ENCODE results near the gene CACNB2. TPM values are rescaled to one million over a fixed set of nuclear protein-coding genes. Genes with fewer than 3 reads are reported as not detected.

CACNB2 gene
- total and polyA plus RNA-seq, 10 of the 15 experiments (the other 5 are each of a cell fraction or from before 2014, with no cell fraction given): 0.62 to 8.1 (median 1.2) TPM

DNA sequence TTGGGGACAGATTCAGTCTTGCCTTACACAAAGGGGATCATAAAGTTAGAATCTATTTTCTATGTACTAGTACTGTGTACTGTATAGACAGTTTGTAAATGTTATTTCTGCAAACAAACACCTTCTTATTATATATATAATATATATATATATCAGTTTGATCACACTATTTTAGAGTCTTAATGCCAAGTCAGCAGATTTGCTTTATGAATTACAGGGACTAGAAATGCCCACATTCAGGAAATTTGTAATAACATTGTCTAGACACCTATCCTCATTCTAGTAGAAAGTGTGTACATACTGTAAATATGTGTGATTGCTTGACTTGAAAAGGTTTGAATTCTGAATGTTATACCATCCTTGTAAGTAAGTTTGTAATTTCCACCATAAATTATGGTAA is 400.0 kb downstream of the CACNB2 start:
- no peak overlapping the region for H3K27ac ChIP-seq (ENCODE audit: control insufficient read depth, insufficient read depth)
- H3K9me3 ChIP-seq (replicated peaks; ENCODE audit: control insufficient read depth, insufficient read depth, low read length): no peaks in the 10 kb centered on the region
- intact Hi-C loops (cut with micrococcal nuclease; ENCODE audit: unreplicated experiment): no loop called here
- ChIA-PET CTCF (no interaction called here), SMC1A (ENCODE audit: uncharacterized antibody, unreplicated experiment) (no interaction called here), RAD21 (ENCODE audit: unreplicated experiment) (no interaction called here), POLR2A (no interaction called here)
- no peak overlapping the region for H2AFZ ChIP-seq (ENCODE audit: control insufficient read depth, low read depth, low read length)
- H3K4me3 ChIP-seq: no peak overlapping the region
- no peaks in the 10 kb centered on the region for H4K20me1 ChIP-seq (ENCODE audit: control insufficient read depth, insufficient read depth)
- no peaks in the 10 kb centered on the region for H3K27me3 ChIP-seq (replicated peaks in 1 of 2; ENCODE audit: control insufficient read depth in 2 of 2, insufficient read depth in 2 of 2, low read length in 1 of 2)
- DNase-seq (ENCODE audit: low read depth, low spot score): no peak
- H3K36me3 ChIP-seq (ENCODE audit: control insufficient read depth in 2 of 2, insufficient read depth in 2 of 2, low read length in 1 of 2): peaks cover 0 to 5% of the 10 kb centered on the region in 2 experiments; a peak in 2 of 4 replicates
- H3K4me1 ChIP-seq (ENCODE audit: control insufficient read depth, insufficient read depth, low read length): no peaks in the 10 kb centered on the region
- TF ChIP-seq TAF1 (IDR thresholded peaks at IDR 0.05; ENCODE audit: borderline replicate concordance, low read depth, low read length) (no peak), RAD51 (IDR thresholded peaks at IDR 0.05) (no peak), NFIC (IDR thresholded peaks at IDR 0.05; ENCODE audit: low read depth, low read length) (no peak), ZNF274 (IDR thresholded peaks at IDR 0.05; ENCODE audit: insufficient read depth, insufficient read length) (no peak), CHD2 (IDR thresholded peaks at IDR 0.05; ENCODE audit: borderline replicate concordance, low read depth, low read length) (no peak), HDAC6 (IDR thresholded peaks at IDR 0.05; ENCODE audit: unreplicated experiment) (no peak), STAT1 (conservative IDR thresholded peaks at IDR 0.05) (no peak), ATF7 (IDR thresholded peaks at IDR 0.05; ENCODE audit: low read depth) (no peak), HDGF (IDR thresholded peaks at IDR 0.05) (no peak), ZSCAN29 (IDR thresholded peaks at IDR 0.05) (no peak), TBL1XR1 (IDR thresholded peaks at IDR 0.05; ENCODE audit: low read depth, low read length) (no peak), MEF2B (IDR thresholded peaks at IDR 0.05; ENCODE audit: partially characterized antibody, poor library complexity, severe bottlenecking) (no peak), DPF2 (IDR thresholded peaks at IDR 0.05) (no peak), TCF3 (IDR thresholded peaks at IDR 0.05; ENCODE audit: borderline replicate concordance, insufficient read depth, low read depth, low read length) (no peak)
- TF ChIP-seq, protein P1, sequence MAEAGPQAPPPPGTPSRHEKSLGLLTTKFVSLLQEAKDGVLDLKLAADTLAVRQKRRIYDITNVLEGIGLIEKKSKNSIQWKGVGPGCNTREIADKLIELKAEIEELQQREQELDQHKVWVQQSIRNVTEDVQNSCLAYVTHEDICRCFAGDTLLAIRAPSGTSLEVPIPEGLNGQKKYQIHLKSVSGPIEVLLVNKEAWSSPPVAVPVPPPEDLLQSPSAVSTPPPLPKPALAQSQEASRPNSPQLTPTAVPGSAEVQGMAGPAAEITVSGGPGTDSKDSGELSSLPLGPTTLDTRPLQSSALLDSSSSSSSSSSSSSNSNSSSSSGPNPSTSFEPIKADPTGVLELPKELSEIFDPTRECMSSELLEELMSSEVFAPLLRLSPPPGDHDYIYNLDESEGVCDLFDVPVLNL (IDR thresholded peaks at IDR 0.05; ENCODE audit: low read depth, low read length): no peak
- TF ChIP-seq, protein P2, sequence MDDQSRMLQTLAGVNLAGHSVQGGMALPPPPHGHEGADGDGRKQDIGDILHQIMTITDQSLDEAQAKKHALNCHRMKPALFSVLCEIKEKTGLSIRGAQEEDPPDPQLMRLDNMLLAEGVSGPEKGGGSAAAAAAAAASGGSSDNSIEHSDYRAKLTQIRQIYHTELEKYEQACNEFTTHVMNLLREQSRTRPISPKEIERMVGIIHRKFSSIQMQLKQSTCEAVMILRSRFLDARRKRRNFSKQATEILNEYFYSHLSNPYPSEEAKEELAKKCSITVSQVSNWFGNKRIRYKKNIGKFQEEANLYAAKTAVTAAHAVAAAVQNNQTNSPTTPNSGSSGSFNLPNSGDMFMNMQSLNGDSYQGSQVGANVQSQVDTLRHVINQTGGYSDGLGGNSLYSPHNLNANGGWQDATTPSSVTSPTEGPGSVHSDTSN (IDR thresholded peaks at IDR 0.05; ENCODE audit: insufficient replicate concordance, low read depth, low read length): no peak
- no peak for FAIRE-seq
- no peak for ATAC-seq
- BruUV-seq (replicated peaks): no TSS peak
- H3K9ac ChIP-seq (ENCODE audit: control insufficient read depth, insufficient read depth, low read length): no peak overlapping the region
- no peaks in the 10 kb centered on the region for H3K79me2 ChIP-seq (ENCODE audit: control insufficient read depth, insufficient read depth, low read length)
- no peak overlapping the region for H3K4me2 ChIP-seq (ENCODE audit: control insufficient read depth, insufficient read depth)
- in situ Hi-C loops (cut with MboI): no loop called here

Measured in GM12878 (cell line).